Measurements from ENCODE around the gene LPAR1. TPM values are rescaled to one million over a fixed set of nuclear protein-coding genes. Genes with fewer than 3 reads are reported as not detected.
A peak's percentile ranks its signal among the peaks of the same experiment; 100 is the strongest.

Gene LPAR1
- total and polyA plus RNA-seq, 10 of the 15 experiments (the other 5 are each of a cell fraction or from before 2014, with no cell fraction given), result 3.3 to 12.9 (median 8.4) TPM

DNA sequence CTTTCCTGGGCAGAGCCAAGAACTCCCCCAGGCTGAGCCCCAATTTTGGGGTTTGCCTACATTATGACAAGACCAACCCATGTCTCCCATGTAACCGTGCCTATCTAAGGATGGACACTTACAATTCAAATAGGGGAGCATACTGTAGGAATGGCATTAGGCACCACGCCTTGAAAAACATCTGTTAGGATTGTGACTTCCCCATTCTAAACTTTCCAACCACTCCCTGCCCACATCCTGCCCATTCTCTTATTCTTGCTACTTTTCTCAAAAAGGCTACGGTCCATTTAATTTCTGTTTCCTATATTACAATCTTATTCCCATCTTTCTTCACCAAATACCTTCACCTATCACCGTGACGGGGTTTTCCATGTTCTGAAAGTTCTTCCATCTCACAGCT, 99.2 kb downstream of the LPAR1 start:
- Histone ChIP-seq H3K9ac (ENCODE audit: control insufficient read depth, insufficient read depth, low read length) (no peak overlapping the region), H3K9me3 (replicated peaks; ENCODE audit: control insufficient read depth, insufficient read depth, low read length) (peaks cover 2% of the 10 kb centered on the region; the same call in 2 of the 3 replicates), H3K79me2 (ENCODE audit: control insufficient read depth, insufficient read depth, low read length) (no peaks in the 10 kb centered on the region), H3K36me3 (ENCODE audit: control insufficient read depth in 2 of 2, insufficient read depth in 2 of 2, low read length in 1 of 2) (no peaks in the 10 kb centered on the region), H2AFZ (ENCODE audit: control insufficient read depth, low read depth, low read length) (no peak overlapping the region), H3K4me2 (ENCODE audit: control insufficient read depth, insufficient read depth) (no peak overlapping the region), H3K27me3 (replicated peaks in 1 of 2; ENCODE audit: control insufficient read depth in 2 of 2, insufficient read depth in 2 of 2, low read length in 1 of 2) (no peaks in the 10 kb centered on the region), H3K27ac (ENCODE audit: control insufficient read depth, insufficient read depth) (no peak overlapping the region), H4K20me1 (ENCODE audit: control insufficient read depth, insufficient read depth) (no peaks in the 10 kb centered on the region), H3K4me3 (no peak overlapping the region), H3K4me1 (ENCODE audit: control insufficient read depth, insufficient read depth, low read length) (no peaks in the 10 kb centered on the region)
- CTCF ChIA-PET, result interaction anchor here (1.0 kb wide), 1 partner anchor 9 kb away, joined by 3 read pairs; no protein-coding TSS in a partner anchor
- no peak for DNase-seq (ENCODE audit: low read depth, low spot score)
- 22% methylated on average over 5 of the region's 5 CpGs for WGBS (ENCODE audit: insufficient coverage, insufficient replicate concordance, low lambda C conversion rate, missing lambda C conversion rate)
- no TSS peak for BruUV-seq (replicated peaks)
- in situ Hi-C loops (cut with MboI), result no loop called here
- POLR2A ChIA-PET, result no interaction called here
- intact Hi-C loops (cut with micrococcal nuclease; ENCODE audit: unreplicated experiment), result no loop called here
- no peak for FAIRE-seq
- SMC1A ChIA-PET (ENCODE audit: uncharacterized antibody, unreplicated experiment), result interaction anchor here (4.6 kb wide), 1 partner anchor 12 kb away, joined by 29 read pairs; no protein-coding TSS in a partner anchor
- ATAC-seq, result peak; percentile 14; the same call in 1 of the 3 replicates
- RAD21 ChIA-PET (ENCODE audit: unreplicated experiment), result no interaction called here
- TF ChIP-seq ZZZ3 (IDR thresholded peaks at IDR 0.05; ENCODE audit: control insufficient read depth, insufficient read length, low read depth) (no peak), RUNX3 (IDR thresholded peaks at IDR 0.05; ENCODE audit: low read length) (peak; percentile 52; the same call in 1 of the 2 replicates), IKZF2 (IDR thresholded peaks at IDR 0.05) (peak; percentile 60 to 66; a peak in 3 of 4 replicates), CBX3 (IDR thresholded peaks at IDR 0.05; ENCODE audit: borderline replicate concordance, low read depth) (no peak), TAF1 (IDR thresholded peaks at IDR 0.05; ENCODE audit: borderline replicate concordance, low read depth, low read length) (no peak), SP1 (IDR thresholded peaks at IDR 0.05; ENCODE audit: low read depth, low read length) (no peak), EED (IDR thresholded peaks at IDR 0.05; ENCODE audit: low read depth) (0 out of 2 replicates have a peak, but pooled peaks have one; percentile 52), IKZF1 (conservative IDR thresholded peaks at IDR 0.05) (0 out of 2 replicates have a peak, but pooled peaks have one; percentile 23), DPF2 (IDR thresholded peaks at IDR 0.05) (no peak), SMAD5 (IDR thresholded peaks at IDR 0.05; ENCODE audit: low read depth) (no peak)
- TF ChIP-seq, protein P1, sequence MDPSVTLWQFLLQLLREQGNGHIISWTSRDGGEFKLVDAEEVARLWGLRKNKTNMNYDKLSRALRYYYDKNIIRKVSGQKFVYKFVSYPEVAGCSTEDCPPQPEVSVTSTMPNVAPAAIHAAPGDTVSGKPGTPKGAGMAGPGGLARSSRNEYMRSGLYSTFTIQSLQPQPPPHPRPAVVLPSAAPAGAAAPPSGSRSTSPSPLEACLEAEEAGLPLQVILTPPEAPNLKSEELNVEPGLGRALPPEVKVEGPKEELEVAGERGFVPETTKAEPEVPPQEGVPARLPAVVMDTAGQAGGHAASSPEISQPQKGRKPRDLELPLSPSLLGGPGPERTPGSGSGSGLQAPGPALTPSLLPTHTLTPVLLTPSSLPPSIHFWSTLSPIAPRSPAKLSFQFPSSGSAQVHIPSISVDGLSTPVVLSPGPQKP (IDR thresholded peaks at IDR 0.05; ENCODE audit: low read depth, low read length), result no peak
- TF ChIP-seq, protein P2, sequence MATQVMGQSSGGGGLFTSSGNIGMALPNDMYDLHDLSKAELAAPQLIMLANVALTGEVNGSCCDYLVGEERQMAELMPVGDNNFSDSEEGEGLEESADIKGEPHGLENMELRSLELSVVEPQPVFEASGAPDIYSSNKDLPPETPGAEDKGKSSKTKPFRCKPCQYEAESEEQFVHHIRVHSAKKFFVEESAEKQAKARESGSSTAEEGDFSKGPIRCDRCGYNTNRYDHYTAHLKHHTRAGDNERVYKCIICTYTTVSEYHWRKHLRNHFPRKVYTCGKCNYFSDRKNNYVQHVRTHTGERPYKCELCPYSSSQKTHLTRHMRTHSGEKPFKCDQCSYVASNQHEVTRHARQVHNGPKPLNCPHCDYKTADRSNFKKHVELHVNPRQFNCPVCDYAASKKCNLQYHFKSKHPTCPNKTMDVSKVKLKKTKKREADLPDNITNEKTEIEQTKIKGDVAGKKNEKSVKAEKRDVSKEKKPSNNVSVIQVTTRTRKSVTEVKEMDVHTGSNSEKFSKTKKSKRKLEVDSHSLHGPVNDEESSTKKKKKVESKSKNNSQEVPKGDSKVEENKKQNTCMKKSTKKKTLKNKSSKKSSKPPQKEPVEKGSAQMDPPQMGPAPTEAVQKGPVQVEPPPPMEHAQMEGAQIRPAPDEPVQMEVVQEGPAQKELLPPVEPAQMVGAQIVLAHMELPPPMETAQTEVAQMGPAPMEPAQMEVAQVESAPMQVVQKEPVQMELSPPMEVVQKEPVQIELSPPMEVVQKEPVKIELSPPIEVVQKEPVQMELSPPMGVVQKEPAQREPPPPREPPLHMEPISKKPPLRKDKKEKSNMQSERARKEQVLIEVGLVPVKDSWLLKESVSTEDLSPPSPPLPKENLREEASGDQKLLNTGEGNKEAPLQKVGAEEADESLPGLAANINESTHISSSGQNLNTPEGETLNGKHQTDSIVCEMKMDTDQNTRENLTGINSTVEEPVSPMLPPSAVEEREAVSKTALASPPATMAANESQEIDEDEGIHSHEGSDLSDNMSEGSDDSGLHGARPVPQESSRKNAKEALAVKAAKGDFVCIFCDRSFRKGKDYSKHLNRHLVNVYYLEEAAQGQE (IDR thresholded peaks at IDR 0.05; ENCODE audit: low read depth, low read length), result no peak
- TF ChIP-seq, protein P3, sequence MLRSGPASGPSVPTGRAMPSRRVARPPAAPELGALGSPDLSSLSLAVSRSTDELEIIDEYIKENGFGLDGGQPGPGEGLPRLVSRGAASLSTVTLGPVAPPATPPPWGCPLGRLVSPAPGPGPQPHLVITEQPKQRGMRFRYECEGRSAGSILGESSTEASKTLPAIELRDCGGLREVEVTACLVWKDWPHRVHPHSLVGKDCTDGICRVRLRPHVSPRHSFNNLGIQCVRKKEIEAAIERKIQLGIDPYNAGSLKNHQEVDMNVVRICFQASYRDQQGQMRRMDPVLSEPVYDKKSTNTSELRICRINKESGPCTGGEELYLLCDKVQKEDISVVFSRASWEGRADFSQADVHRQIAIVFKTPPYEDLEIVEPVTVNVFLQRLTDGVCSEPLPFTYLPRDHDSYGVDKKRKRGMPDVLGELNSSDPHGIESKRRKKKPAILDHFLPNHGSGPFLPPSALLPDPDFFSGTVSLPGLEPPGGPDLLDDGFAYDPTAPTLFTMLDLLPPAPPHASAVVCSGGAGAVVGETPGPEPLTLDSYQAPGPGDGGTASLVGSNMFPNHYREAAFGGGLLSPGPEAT (IDR thresholded peaks at IDR 0.05; ENCODE audit: low read depth), result peak; percentile 12; the same call in 1 of the 2 replicates
- TF ChIP-seq, protein P4, sequence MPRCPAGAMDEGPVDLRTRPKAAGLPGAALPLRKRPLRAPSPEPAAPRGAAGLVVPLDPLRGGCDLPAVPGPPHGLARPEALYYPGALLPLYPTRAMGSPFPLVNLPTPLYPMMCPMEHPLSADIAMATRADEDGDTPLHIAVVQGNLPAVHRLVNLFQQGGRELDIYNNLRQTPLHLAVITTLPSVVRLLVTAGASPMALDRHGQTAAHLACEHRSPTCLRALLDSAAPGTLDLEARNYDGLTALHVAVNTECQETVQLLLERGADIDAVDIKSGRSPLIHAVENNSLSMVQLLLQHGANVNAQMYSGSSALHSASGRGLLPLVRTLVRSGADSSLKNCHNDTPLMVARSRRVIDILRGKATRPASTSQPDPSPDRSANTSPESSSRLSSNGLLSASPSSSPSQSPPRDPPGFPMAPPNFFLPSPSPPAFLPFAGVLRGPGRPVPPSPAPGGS (IDR thresholded peaks at IDR 0.05; ENCODE audit: borderline replicate concordance, insufficient read depth, low read depth, low read length, poor library complexity, severe bottlenecking), result no peak
- TF ChIP-seq, protein P5, sequence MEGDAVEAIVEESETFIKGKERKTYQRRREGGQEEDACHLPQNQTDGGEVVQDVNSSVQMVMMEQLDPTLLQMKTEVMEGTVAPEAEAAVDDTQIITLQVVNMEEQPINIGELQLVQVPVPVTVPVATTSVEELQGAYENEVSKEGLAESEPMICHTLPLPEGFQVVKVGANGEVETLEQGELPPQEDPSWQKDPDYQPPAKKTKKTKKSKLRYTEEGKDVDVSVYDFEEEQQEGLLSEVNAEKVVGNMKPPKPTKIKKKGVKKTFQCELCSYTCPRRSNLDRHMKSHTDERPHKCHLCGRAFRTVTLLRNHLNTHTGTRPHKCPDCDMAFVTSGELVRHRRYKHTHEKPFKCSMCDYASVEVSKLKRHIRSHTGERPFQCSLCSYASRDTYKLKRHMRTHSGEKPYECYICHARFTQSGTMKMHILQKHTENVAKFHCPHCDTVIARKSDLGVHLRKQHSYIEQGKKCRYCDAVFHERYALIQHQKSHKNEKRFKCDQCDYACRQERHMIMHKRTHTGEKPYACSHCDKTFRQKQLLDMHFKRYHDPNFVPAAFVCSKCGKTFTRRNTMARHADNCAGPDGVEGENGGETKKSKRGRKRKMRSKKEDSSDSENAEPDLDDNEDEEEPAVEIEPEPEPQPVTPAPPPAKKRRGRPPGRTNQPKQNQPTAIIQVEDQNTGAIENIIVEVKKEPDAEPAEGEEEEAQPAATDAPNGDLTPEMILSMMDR (IDR thresholded peaks at IDR 0.05 in 2 of 3, conservative IDR thresholded peaks at IDR 0.05 in 1 of 3; ENCODE audit: control insufficient read depth in 2 of 3, extremely low read depth in 1 of 3, insufficient read depth in 1 of 3, low read depth in 3 of 3, low read length in 3 of 3), result no peak

Measured in GM12878 (cell line).